ENCODE measurements around the gene SFN.

- TF ChIP-seq CTCF (IDR thresholded peaks at IDR 0.05), result no peak
- no peak for TF ChIP-seq POLR2A (IDR thresholded peaks at IDR 0.05)
- no peak for TF ChIP-seq EP300 (IDR thresholded peaks at IDR 0.05)
Observed at GRCh38 chr1:26839779-26840178, 23.2 kb upstream of the SFN start.

Data from sigmoid colon (tissue), 4 donors.